NT2/D1 (cell line): ENCODE measurements around the gene SCAPER.

Experiments used
- YY1 ChIP-seq: IDR thresholded peaks from 2 replicates; pipeline ENCODE4 v1.6.1; 2011; ENCODE audit not compliant: insufficient read length, insufficient read depth
- ZNF274 ChIP-seq: IDR thresholded peaks from 2 replicates; pipeline ENCODE4 v1.6.1; 2011; ENCODE audit warnings: mild to moderate bottlenecking, low read depth, low read length

DNA sequence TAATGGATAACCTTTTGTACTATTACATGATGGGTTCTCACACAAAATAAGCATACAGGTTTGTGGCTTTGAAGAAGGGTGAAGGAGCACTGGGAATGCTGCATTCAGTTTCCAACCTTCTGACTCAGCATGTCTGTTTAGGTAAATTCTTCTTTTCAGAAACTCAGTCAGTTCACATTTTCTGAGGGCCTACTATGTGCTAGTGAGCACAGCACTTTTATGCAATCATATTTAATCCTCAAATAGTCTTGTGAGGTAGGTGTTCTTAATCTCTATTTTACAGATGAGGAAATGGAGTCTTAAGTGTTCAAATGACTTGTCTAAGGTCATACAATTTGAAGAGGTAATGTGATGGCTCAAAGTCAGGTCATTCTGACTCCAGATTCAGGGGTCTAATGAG, 527.4 kb downstream of the SCAPER start:
- TF ChIP-seq YY1 (no peak), ZNF274 (no peak)
